GM23338 (cell line): Measurements from ENCODE around the gene ADGRB3. TPM values are rescaled to one million over a fixed set of nuclear protein-coding genes. Genes with fewer than 3 reads are reported as not detected.

Source experiments
- ATAC-seq: fragments of 200-7000 bp; cut with Tn5 transposase; 3 replicates; pipeline ENCODE4 v1.9.1; 2020
- DNase-seq: peaks from one replicate; pipeline ENCODE4 v3.0.0-alpha.2; 2015; ENCODE audit warnings: low spot score
- H2AFZ ChIP-seq: fragments of 200-600 bp; sonication (generic); 2 replicates; pipeline ENCODE4 v1.8.0; 2016; ENCODE audit warnings: antibody characterized with exemption, mild to moderate bottlenecking, moderate library complexity
- H3F3A ChIP-seq: fragments of 200-600 bp; sonication (generic); replicated peaks from 2 replicates; pipeline ENCODE4 v1.8.0; 2017; ENCODE audit warnings: antibody characterized with exemption, mixed run types, low read depth
- H3K27ac ChIP-seq: fragments of 200-600 bp; sonication (generic); 2 replicates; pipeline ENCODE4 v1.6.1; 2016; ENCODE audit warnings: low read depth
- H3K27me3 ChIP-seq: fragments of 200-600 bp; sonication (generic); 2 replicates; pipeline ENCODE4 v1.8.0; 2016; ENCODE audit warnings: mild to moderate bottlenecking, mixed run types, moderate library complexity; ENCODE audit not compliant: insufficient read depth
- H3K36me3 ChIP-seq: fragments of 200-600 bp; sonication (generic); 2 replicates; pipeline ENCODE4 v1.8.0; 2016; ENCODE audit warnings: mild to moderate bottlenecking; ENCODE audit not compliant: insufficient read depth
- H3K4me1 ChIP-seq: fragments of 200-600 bp; sonication (generic); 2 replicates; pipeline ENCODE4 v1.8.0; 2016; ENCODE audit warnings: mild to moderate bottlenecking, moderate library complexity; ENCODE audit not compliant: insufficient read depth
- H3K4me2 ChIP-seq: fragments of 200-600 bp; sonication (generic); 2 replicates; pipeline ENCODE4 v1.7.1; 2017; ENCODE audit warnings: mixed run types
- H3K4me3 ChIP-seq: fragments of 200-600 bp; sonication (generic); 2 replicates; pipeline ENCODE4 v1.6.1; 2016; ENCODE audit warnings: mixed run types
- H3K79me2 ChIP-seq: fragments of 200-600 bp; sonication (generic); replicated peaks from 2 replicates; pipeline ENCODE4 v1.8.0; 2017; ENCODE audit warnings: mild to moderate bottlenecking; ENCODE audit not compliant: insufficient read depth
- H3K9me2 ChIP-seq: fragments of 200-600 bp; sonication (generic); 2 replicates; pipeline ENCODE4 v1.8.0; 2017; ENCODE audit not compliant: insufficient read depth
- H4K20me1 ChIP-seq: fragments of 200-600 bp; sonication (generic); replicated peaks from 2 replicates; pipeline ENCODE4 v1.8.0; 2017; ENCODE audit warnings: mild to moderate bottlenecking; ENCODE audit not compliant: insufficient read depth
- H3K27ac Mint-ChIP-seq: 2 replicates; pipeline ENCODE4 v1.8.0; 2020; ENCODE audit warnings: inconsistent platforms, mild to moderate bottlenecking, moderate library complexity, mixed read lengths
- H3K27me3 Mint-ChIP-seq: 3 replicates; pipeline ENCODE4 v1.8.0; 2022; ENCODE audit warnings: low read depth, mild to moderate bottlenecking, moderate library complexity, mixed read lengths, inconsistent platforms; ENCODE audit not compliant: insufficient read depth, poor library complexity
- H3K36me3 Mint-ChIP-seq: 3 replicates; pipeline ENCODE4 v1.8.0; 2021; ENCODE audit warnings: low read depth, mild to moderate bottlenecking, inconsistent platforms, moderate library complexity, mixed read lengths
- H3K4me1 Mint-ChIP-seq: 3 replicates; pipeline ENCODE4 v1.8.0; 2020; ENCODE audit warnings: mild to moderate bottlenecking, inconsistent platforms, mixed read lengths
- H3K4me3 Mint-ChIP-seq: 3 replicates; pipeline ENCODE4 v1.8.0; 2021; ENCODE audit warnings: moderate library complexity, mild to moderate bottlenecking, inconsistent platforms, mixed read lengths
- H3K9me3 Mint-ChIP-seq: 3 replicates; pipeline ENCODE4 v1.8.0; 2020; ENCODE audit warnings: moderate library complexity, mild to moderate bottlenecking, inconsistent platforms, mixed read lengths
- CREB1 ChIP-seq: fragments of 250-450 bp; sonication (Bioruptor Pico); IDR thresholded peaks from 2 replicates; pipeline ENCODE4 v1.5.0; 2020; ENCODE audit warnings: low read depth, mild to moderate bottlenecking, moderate library complexity
- CTCF ChIP-seq, 2 experiments: fragments of 200-600 bp in 1 of 2; sonication (generic) in 1 of 2; conservative IDR thresholded peaks; 2 replicates each; pipeline versions ENCODE4 v1.5.1 to v1.6.1; 2016 to 2017; ENCODE audit warnings: antibody characterized with exemption in 2 of 2, low read depth in 2 of 2, mild to moderate bottlenecking in 2 of 2, moderate library complexity in 1 of 2
- ETS1 ChIP-seq: IDR thresholded peaks from 2 replicates; pipeline ENCODE4 v1.6.1; 2016; ENCODE audit warnings: antibody characterized with exemption
- EZH2 ChIP-seq: fragments of 200-600 bp; sonication (generic); IDR thresholded peaks from one replicate; pipeline ENCODE4 v1.8.0; 2017; ENCODE audit warnings: antibody characterized with exemption, mild to moderate bottlenecking, low read depth; ENCODE audit not compliant: unreplicated experiment
- EZH2phosphoT487 ChIP-seq: fragments of 200-600 bp; sonication (generic); IDR thresholded peaks from one replicate; pipeline ENCODE4 v1.8.1; 2018; ENCODE audit warnings: antibody characterized with exemption; ENCODE audit not compliant: unreplicated experiment
- JUNB ChIP-seq: IDR thresholded peaks from one replicate; pipeline ENCODE4 v1.6.1; 2016; ENCODE audit warnings: antibody characterized with exemption; ENCODE audit not compliant: unreplicated experiment
- POLR2AphosphoS5 ChIP-seq: IDR thresholded peaks from 2 replicates; pipeline ENCODE4 v1.6.1; 2016; ENCODE audit warnings: antibody characterized with exemption, low read depth
- REST ChIP-seq: IDR thresholded peaks from one replicate; pipeline ENCODE4 v1.6.1; 2018; ENCODE audit warnings: antibody characterized with exemption; ENCODE audit not compliant: unreplicated experiment
- STAT1 ChIP-seq: IDR thresholded peaks from one replicate; pipeline ENCODE4 v1.6.1; 2016; ENCODE audit warnings: antibody characterized with exemption; ENCODE audit not compliant: unreplicated experiment
- ZNF114 ChIP-seq: fragments of 250-450 bp; sonication (Bioruptor Pico); IDR thresholded peaks from 2 replicates; pipeline ENCODE4 v1.5.0; 2020; ENCODE audit warnings: mild to moderate bottlenecking, moderate library complexity
- ZNF331 ChIP-seq: fragments of 250-450 bp; sonication (Bioruptor Pico); IDR thresholded peaks from 2 replicates; pipeline ENCODE4 v1.5.0; 2020; ENCODE audit warnings: low read depth, mild to moderate bottlenecking, moderate library complexity
- ZNF462 ChIP-seq: fragments of 250-450 bp; sonication (Bioruptor Pico); IDR thresholded peaks from 2 replicates; pipeline ENCODE4 v1.5.0; 2020; ENCODE audit warnings: mild to moderate bottlenecking, moderate library complexity
- polyA plus RNA-seq: library from polyadenylated mRNA; unstranded; fragments of >200 nt; fragmentation: Nextera tagmentation; extraction: Ambion mirVana; gene quantifications from 2 replicates; pipeline ENCODE4 v1.2.1, GENCODE V29; 2016
- total RNA-seq: library from RNA; depleted of rRNA; stranded (reverse); fragments of >200 nt; shearing (Covaris generic); gene quantifications from 2 replicates; pipeline ENCODE4 v1.2.3, GENCODE V29; 2014

ADGRB3 gene
- total and polyA plus RNA-seq, 2 experiments from 2014 or later: 0.92 to 4.0 TPM

- ATAC-seq: no peak
- H3K79me2 ChIP-seq: no peaks in the 10 kb centered on the region
- no peaks in the 10 kb centered on the region for H3K36me3 ChIP-seq
- Mint-ChIP-seq H3K27me3 (no peaks in the 10 kb centered on the region), H3K4me1 (peaks cover 3% of the 10 kb centered on the region; the same call in 2 of the 3 replicates), H3K27ac (no peak overlapping the region), H3K4me3 (no peak overlapping the region), H3K36me3 (no peaks in the 10 kb centered on the region), H3K9me3 (no peaks in the 10 kb centered on the region)
- TF ChIP-seq REST (no peak), ZNF462 (CRISPR knock-in tag) (no peak), ZNF114 (CRISPR knock-in tag) (no peak), ETS1 (no peak), STAT1 (no peak), ZNF331 (CRISPR knock-in tag) (no peak), CTCF (conservative IDR thresholded peaks at IDR 0.05; ENCODE audit: low read depth in 2 of 2) (no peak), EZH2 (no peak), EZH2phosphoT487 (no peak), POLR2AphosphoS5 (no peak), JUNB (no peak), CREB1 (no peak)
- no peaks in the 10 kb centered on the region for H3K4me1 ChIP-seq
- H3F3A ChIP-seq: no peaks in the 10 kb centered on the region
- H3K27me3 ChIP-seq: no peaks in the 10 kb centered on the region
- no peak for DNase-seq
- no peak overlapping the region for H3K4me2 ChIP-seq
- H3K4me3 ChIP-seq: no peak overlapping the region
- no peaks in the 10 kb centered on the region for H4K20me1 ChIP-seq
- H3K27ac ChIP-seq: no peak overlapping the region
- no peak overlapping the region for H2AFZ ChIP-seq
- no peaks in the 10 kb centered on the region for H3K9me2 ChIP-seq
Observed at GRCh38 chr6:68675548-68675947, 40.5 kb downstream of the ADGRB3 start.
